Mesenchymal stem cell (in vitro differentiated cells and primary cell): ENCODE measurements around the gene EWSR1.
A peak's percentile ranks its signal among the peaks of the same experiment; 100 is the strongest.

ENCODE experiments used
- DNase-seq: peaks from one replicate; pipeline ENCODE4 v3.0.0-alpha.2; 2013
- H2AFZ ChIP-seq: one replicate; pipeline ENCODE4 v1.6.1; 2013; ENCODE audit warnings: low read depth, mild to moderate bottlenecking, control low read depth, inconsistent platforms, low read length, moderate library complexity
- H2AK5ac ChIP-seq: 2 replicates; pipeline ENCODE4 v1.6.1; 2013; ENCODE audit warnings: low read length, moderate library complexity, mild to moderate bottlenecking, inconsistent platforms; ENCODE audit not compliant: severe bottlenecking
- H2BK120ac ChIP-seq: one replicate; pipeline ENCODE4 v1.6.1; 2013; ENCODE audit warnings: low read depth, mild to moderate bottlenecking, inconsistent platforms, low read length, moderate library complexity
- H2BK12ac ChIP-seq, 2 experiments: one replicate each; pipeline ENCODE4 v1.6.1; 2013; ENCODE audit warnings: inconsistent platforms in 2 of 2, low read length in 2 of 2, mild to moderate bottlenecking in 2 of 2, moderate library complexity in 2 of 2, control low read depth in 1 of 2
- H2BK15ac ChIP-seq: one replicate; pipeline ENCODE4 v1.6.1; 2013; ENCODE audit warnings: mild to moderate bottlenecking, low read depth, inconsistent platforms; ENCODE audit not compliant: poor library complexity, severe bottlenecking
- H2BK5ac ChIP-seq: 2 replicates; pipeline ENCODE4 v1.6.1; 2013; ENCODE audit warnings: low read depth, mild to moderate bottlenecking, low read length, control low read depth, inconsistent platforms; ENCODE audit not compliant: poor library complexity, severe bottlenecking
- H3K14ac ChIP-seq, 2 experiments: one replicate each; pipeline ENCODE4 v1.6.1; 2013; ENCODE audit warnings: inconsistent platforms in 2 of 2, low read length in 2 of 2, control low read depth in 1 of 2, mild to moderate bottlenecking in 1 of 2, moderate library complexity in 1 of 2
- H3K18ac ChIP-seq, 2 experiments: one replicate each; pipeline ENCODE4 v1.6.1; 2013; ENCODE audit warnings: inconsistent platforms in 2 of 2, low read length in 2 of 2, control low read depth in 1 of 2, low read depth in 1 of 2, mild to moderate bottlenecking in 1 of 2
- H3K23ac ChIP-seq, 2 experiments: one replicate each; pipeline ENCODE4 v1.6.1; 2013; ENCODE audit warnings: inconsistent platforms in 2 of 2, low read length in 2 of 2, mild to moderate bottlenecking in 2 of 2, moderate library complexity in 2 of 2, control low read depth in 1 of 2
- H3K27ac ChIP-seq: 2 replicates; pipeline ENCODE4 v1.5.1; 2013; ENCODE audit warnings: mild to moderate bottlenecking, moderate library complexity, low read length, control low read depth, inconsistent platforms; ENCODE audit not compliant: poor library complexity, severe bottlenecking
- H3K27me3 ChIP-seq, 2 experiments: 2 replicates each; pipeline versions ENCODE4 v1.6.1 to v1.7.0; 2013; ENCODE audit warnings: low read length in 2 of 2, mild to moderate bottlenecking in 2 of 2, moderate library complexity in 2 of 2, control low read depth in 1 of 2, inconsistent platforms in 1 of 2; ENCODE audit not compliant: control insufficient read depth in 1 of 2, insufficient read depth in 1 of 2
- H3K36me3 ChIP-seq, 2 experiments: 2 replicates each; pipeline versions ENCODE4 v1.6.1 to v1.7.0; 2013; ENCODE audit warnings: low read length in 2 of 2, control low read depth in 1 of 2, inconsistent platforms in 1 of 2, low read depth in 1 of 2, mild to moderate bottlenecking in 1 of 2; ENCODE audit not compliant: insufficient read depth in 2 of 2, control insufficient read depth in 1 of 2
- H3K4ac ChIP-seq, 2 experiments: one replicate each; pipeline ENCODE4 v1.6.1; 2013; ENCODE audit warnings: inconsistent platforms in 2 of 2, low read length in 2 of 2, mild to moderate bottlenecking in 2 of 2, moderate library complexity in 2 of 2, control low read depth in 1 of 2, low read depth in 1 of 2
- H3K4me1 ChIP-seq: 2 replicates; pipeline ENCODE4 v1.6.1; 2013; ENCODE audit warnings: low read depth, low read length, control low read depth; ENCODE audit not compliant: control insufficient read depth, insufficient read depth
- H3K4me2 ChIP-seq: 2 replicates; pipeline ENCODE4 v1.6.1; 2013; ENCODE audit warnings: low read length, mild to moderate bottlenecking, inconsistent platforms; ENCODE audit not compliant: poor library complexity, severe bottlenecking
- H3K4me3 ChIP-seq, 2 experiments: 2 replicates each; pipeline versions ENCODE4 v1.5.1 to v1.7.0; 2013; ENCODE audit warnings: low read length in 2 of 2, mild to moderate bottlenecking in 2 of 2, control low read depth in 1 of 2, low read depth in 1 of 2; ENCODE audit not compliant: insufficient read depth in 1 of 2
- H3K79me1 ChIP-seq: replicated peaks from 2 replicates; pipeline ENCODE4 v1.6.1; 2013; ENCODE audit warnings: mild to moderate bottlenecking, control low read depth, low read length, inconsistent platforms; ENCODE audit not compliant: poor library complexity, severe bottlenecking
- H3K9ac ChIP-seq: 2 replicates; pipeline ENCODE4 v1.7.0; 2013; ENCODE audit warnings: mild to moderate bottlenecking, low read length, moderate library complexity
- H3K9me3 ChIP-seq: 2 replicates; pipeline ENCODE4 v1.7.0; 2013; ENCODE audit warnings: mild to moderate bottlenecking, low read length; ENCODE audit not compliant: control insufficient read depth
- H4K8ac ChIP-seq: one replicate; pipeline ENCODE4 v1.6.1; 2013; ENCODE audit warnings: inconsistent platforms, mild to moderate bottlenecking, low read length, moderate library complexity
- H4K91ac ChIP-seq: one replicate; pipeline ENCODE4 v1.6.1; 2013; ENCODE audit warnings: mild to moderate bottlenecking, low read length, inconsistent platforms
- WGBS: methylation state at CpG from one replicate; pipeline ENCODE4 v1.1.7; 2013; ENCODE audit warnings: mixed read lengths; 5-methylcytosine and 5-hydroxymethylcytosine counted together

The EWSR1 gene

DNA sequence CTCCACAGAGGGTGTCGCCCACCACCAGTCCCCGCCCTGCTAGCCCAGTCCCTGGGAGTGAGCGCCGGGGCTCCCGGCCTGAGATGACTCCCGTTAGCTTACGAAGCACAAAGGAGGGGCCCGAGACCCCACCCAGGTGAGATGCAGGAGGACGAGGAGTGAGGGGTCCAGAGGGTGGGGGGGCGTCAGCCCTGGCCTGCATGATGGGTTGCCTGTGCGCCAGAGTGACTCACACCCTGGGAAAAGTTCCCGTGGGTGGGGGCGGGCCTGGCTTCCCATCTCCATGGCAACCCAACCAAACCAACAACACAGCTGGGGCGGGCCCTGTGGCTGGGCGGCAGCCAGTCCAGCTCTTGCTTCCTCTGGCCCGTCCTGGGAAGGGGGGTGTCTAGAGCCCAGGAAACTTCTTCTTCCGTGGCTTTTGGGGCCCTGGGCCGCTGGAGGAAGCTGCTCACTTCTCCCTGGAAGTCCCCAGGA lies 42.8 kb downstream of the EWSR1 start:
- peaks cover 17 to 30% of the 10 kb centered on the region in 2 experiments for H3K27me3 ChIP-seq
- 26% methylated on average over 18 of the region's 18 CpGs for WGBS
- H3K27ac ChIP-seq, result no peak overlapping the region
- peaks cover 23% of the 10 kb centered on the region for H3K79me1 ChIP-seq
- H3K4me3 ChIP-seq, result peak overlapping the region in 1 of 2 experiments; percentile 61
- no peak overlapping the region for H3K4ac ChIP-seq
- H4K91ac ChIP-seq, result no peak overlapping the region
- no peak overlapping the region for H2AK5ac ChIP-seq
- H3K4me1 ChIP-seq, result peaks cover 62% of the 10 kb centered on the region
- peak; percentile 98 for DNase-seq
- peaks cover 4 to 43% of the 10 kb centered on the region in 2 experiments for H3K36me3 ChIP-seq
- H2BK5ac ChIP-seq, result no peak overlapping the region
- H4K8ac ChIP-seq, result no peak overlapping the region
- H2BK12ac ChIP-seq, result peak overlapping the region in 1 of 2 experiments; percentile 2
- no peak overlapping the region for H3K23ac ChIP-seq
- H3K4me2 ChIP-seq, result peak overlapping the region; percentile 34
- no peak overlapping the region for H3K14ac ChIP-seq
- no peak overlapping the region for H2AFZ ChIP-seq
- no peaks in the 10 kb centered on the region for H3K9me3 ChIP-seq
- no peak overlapping the region for H2BK120ac ChIP-seq
- peak overlapping the region in 1 of 2 experiments; percentile 69 for H3K18ac ChIP-seq
- peak overlapping the region; percentile 89 for H3K9ac ChIP-seq
- H2BK15ac ChIP-seq, result no peak overlapping the region

DNA sequence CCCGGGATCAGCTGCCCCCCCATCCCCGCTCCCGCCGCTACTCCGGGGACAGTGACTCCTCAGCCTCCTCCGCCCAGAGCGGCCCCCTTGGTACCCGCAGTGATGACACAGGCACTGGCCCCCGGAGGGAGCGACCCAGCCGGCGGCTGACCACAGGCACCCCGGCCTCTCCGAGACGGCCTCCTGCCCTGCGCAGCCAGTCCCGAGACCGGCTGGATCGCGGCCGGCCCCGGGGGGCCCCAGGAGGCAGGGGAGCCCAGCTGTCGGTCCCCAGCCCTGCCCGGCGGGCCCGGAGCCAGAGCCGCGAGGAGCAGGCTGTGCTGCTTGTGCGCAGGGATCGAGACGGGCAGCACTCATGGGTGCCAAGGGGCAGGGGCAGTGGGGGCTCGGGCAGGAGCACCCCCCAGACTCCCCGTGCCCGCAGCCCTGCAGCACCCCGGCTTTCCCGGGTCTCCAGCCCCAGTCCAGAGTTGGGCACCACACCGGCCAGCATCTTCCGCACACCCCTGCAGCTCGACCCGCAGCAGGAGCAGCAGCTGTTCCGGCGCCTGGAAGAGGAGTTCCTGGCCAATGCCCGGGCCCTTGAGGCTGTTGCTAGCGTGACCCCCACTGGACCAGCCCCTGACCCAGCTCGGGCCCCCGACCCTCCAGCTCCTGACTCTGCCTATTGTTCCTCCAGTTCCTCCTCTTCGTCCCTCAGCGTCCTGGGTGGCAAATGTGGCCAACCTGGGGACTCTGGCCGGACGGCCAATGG lies 43.6 kb downstream of the EWSR1 start:
- 87% methylated on average over 50 of the region's 50 CpGs for WGBS
- H3K23ac ChIP-seq, result no peak overlapping the region

DNA sequence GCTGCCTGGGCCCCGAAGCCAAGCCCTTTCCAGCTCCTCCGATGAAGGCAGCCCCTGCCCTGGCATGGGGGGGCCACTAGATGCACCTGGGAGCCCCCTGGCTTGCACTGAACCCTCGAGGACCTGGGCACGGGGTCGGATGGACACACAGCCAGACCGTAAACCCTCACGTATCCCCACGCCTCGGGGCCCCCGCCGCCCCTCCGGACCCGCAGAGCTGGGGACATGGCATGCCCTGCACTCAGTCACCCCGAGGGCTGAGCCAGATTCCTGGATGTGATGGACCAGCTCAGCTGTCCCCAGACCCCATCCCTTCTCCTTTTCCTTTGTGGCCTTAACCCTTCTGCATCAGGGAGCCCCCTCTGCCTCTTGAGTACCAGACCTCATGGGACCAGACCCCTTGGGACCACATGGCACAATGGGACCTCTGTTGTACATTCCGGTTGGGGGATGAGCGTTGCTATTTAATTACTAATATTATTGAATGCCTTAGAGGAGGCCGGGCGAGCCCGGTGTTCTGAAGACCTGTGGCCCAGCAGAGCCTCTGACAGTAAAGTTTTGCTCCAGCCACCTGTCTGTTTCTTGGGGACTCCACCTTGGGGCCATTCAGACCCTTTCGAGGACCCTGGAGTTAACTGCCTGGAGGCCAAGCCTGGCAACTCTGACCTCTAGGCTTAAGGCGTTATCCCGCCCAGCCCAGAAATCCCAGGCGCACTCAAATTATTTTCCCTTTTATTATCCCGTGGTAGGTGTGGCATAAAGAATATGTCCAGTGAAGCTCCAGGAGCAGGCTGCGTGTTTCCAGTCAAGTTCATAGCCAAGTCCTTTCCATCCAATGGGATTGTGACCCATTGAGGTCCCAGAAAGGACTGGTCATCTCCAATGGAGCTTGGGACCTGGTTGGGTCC lies 44.4 kb downstream of the EWSR1 start:
- Histone ChIP-seq H3K18ac (no peak overlapping the region), H2AFZ (no peak overlapping the region), H3K23ac (no peak overlapping the region), H2BK15ac (no peak overlapping the region), H4K8ac (no peak overlapping the region), H4K91ac (no peak overlapping the region), H3K79me1 (peaks cover 23% of the 10 kb centered on the region), H3K36me3 (peaks cover 4 to 43% of the 10 kb centered on the region in 2 experiments), H3K4me2 (no peak overlapping the region), H3K9ac (no peak overlapping the region), H3K27me3 (peaks cover 31 to 45% of the 10 kb centered on the region in 2 experiments), H2BK12ac (peak overlapping the region in 1 of 2 experiments; percentile 11), H3K9me3 (no peaks in the 10 kb centered on the region), H2BK5ac (no peak overlapping the region), H2BK120ac (no peak overlapping the region), H3K14ac (no peak overlapping the region), H3K4ac (no peak overlapping the region), H3K4me1 (peaks cover 58% of the 10 kb centered on the region), H3K27ac (no peak overlapping the region), H2AK5ac (no peak overlapping the region), H3K4me3 (no peak overlapping the region)
- DNase-seq, result no peak
- 97% methylated on average over 25 of the region's 25 CpGs for WGBS

More for the DNA sequence above, 43.6 kb downstream of the EWSR1 start:
- no peak overlapping the region for H2BK5ac ChIP-seq
- no peak overlapping the region for H2BK120ac ChIP-seq
- H3K9ac ChIP-seq, result peak overlapping the region; percentile 89
- no peak overlapping the region for H3K14ac ChIP-seq
- peaks cover 4 to 43% of the 10 kb centered on the region in 2 experiments for H3K36me3 ChIP-seq
- no peak overlapping the region for H2AK5ac ChIP-seq
- H2AFZ ChIP-seq, result no peak overlapping the region
- H2BK12ac ChIP-seq, result no peak overlapping the region
- no peaks in the 10 kb centered on the region for H3K9me3 ChIP-seq
- H3K18ac ChIP-seq, result peak overlapping the region in 1 of 2 experiments; percentile 69
- no peak overlapping the region for H3K4ac ChIP-seq
- peaks cover 61% of the 10 kb centered on the region for H3K4me1 ChIP-seq
- H3K4me3 ChIP-seq, result peak overlapping the region in 1 of 2 experiments; percentile 61
- no peak for DNase-seq
- peaks cover 25 to 37% of the 10 kb centered on the region in 2 experiments for H3K27me3 ChIP-seq
- H4K8ac ChIP-seq, result no peak overlapping the region
- H3K4me2 ChIP-seq, result no peak overlapping the region
- H4K91ac ChIP-seq, result no peak overlapping the region
- H3K27ac ChIP-seq, result no peak overlapping the region
- peaks cover 23% of the 10 kb centered on the region for H3K79me1 ChIP-seq
- H2BK15ac ChIP-seq, result peak overlapping the region; percentile 33
